GM18867 (cell line): Measurements from ENCODE around the gene SIAE.

Experiments
- ATAC-seq: cut with Tn5 transposase; IDR thresholded peaks from one replicate; pipeline ENCODE4 v1.9.1; 2021; ENCODE audit warnings: mild to moderate bottlenecking, moderate library complexity; ENCODE audit not compliant: unreplicated experiment

SIAE gene

DNA sequence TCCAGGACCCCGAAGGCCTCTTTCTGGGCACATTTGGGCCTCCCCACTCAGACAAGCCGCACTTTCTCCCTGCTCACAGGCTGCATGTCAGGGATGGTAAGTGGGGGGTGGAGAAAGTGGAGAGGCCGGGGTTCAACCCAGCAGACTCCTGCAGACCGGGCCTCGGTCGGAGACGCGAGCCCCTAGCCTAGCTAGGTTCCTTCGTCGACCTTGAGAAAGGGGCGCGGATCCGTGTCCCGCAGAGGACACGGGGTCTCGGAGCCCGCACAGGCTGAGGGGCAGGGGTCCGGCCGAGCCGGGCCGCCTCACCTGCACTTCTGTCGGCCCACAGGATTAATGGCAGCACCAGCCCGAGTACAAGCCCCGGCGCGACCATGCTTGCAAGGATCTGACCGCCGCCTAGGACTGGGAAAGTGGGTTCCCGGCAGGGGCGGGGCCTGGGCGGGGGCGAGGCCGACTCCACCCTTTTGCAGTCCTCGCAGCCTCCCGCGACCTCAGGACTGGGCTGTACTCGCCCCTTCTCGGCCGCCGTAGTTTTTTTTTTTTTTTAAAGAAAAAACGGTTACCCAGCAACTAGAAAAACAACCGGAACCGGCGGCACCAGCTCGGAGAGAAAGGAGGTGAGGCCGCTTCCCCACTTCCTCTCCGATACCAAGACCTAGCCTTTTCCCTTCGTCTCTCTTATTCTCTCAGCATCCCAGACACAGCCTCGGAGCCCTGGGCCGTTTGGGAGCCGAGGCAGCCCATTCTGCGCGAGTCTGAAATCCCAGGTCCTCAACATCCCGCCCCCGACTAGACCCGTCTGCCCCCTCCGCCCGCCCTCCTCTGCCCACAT is at the start of gene SIAE, which contains the start of gene SPA17:
Gene SIAE, minus strand, starts transcription at position 407 of the 835 bp plus-strand sequence. Its CDS starts 31 bp downstream, at position 376.
Gene SPA17, plus strand, starts transcription at position 572 of the 835 bp plus-strand sequence. CDS start 1,361 bp downstream, outside the sequence.
- peak; percentile 87 for ATAC-seq

GRCh38 chr11:124722176-124722575 is 48.6 kb upstream of the SIAE start:
- no peak for ATAC-seq

DNA sequence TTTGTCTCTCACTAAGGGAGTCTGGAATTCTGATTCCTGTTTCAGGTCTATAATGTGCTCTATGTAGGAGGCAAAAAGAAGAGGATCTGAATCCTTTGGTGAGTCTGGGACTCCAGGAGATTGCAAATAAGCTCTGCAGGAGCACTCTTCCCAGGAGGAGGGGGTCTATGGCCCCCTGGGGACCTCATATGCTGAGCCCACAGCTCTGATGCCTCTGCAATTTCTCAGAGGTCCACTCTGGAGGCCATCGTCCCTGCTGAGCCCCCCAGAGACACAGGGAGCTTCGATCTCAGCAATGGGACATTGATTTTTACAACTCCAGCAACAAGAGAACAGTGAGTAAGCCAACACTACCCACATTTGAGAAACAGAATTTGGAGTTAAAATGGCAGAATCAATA is 46.0 kb upstream of the SIAE start:
- no peak for ATAC-seq

DNA sequence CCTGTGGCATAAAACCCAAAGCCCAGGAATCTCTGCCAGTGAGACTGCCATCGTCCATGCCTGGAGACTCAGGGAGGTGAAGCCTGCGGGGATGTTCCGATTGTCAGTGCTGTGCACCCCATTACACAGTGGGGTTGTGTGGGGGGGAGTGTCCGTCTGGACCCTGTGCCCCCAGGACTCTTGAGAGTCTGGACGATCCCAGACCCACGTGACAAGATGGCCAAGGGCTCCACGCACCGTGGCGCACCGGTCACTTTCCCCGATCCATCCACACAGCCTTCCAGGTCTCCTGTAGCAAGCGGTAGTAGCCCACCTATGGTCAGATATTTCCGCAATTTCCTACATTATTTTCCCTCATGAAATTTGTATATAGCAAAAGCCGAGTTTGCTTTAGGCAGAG is 45.3 kb upstream of the SIAE start:
- ATAC-seq: no peak

DNA sequence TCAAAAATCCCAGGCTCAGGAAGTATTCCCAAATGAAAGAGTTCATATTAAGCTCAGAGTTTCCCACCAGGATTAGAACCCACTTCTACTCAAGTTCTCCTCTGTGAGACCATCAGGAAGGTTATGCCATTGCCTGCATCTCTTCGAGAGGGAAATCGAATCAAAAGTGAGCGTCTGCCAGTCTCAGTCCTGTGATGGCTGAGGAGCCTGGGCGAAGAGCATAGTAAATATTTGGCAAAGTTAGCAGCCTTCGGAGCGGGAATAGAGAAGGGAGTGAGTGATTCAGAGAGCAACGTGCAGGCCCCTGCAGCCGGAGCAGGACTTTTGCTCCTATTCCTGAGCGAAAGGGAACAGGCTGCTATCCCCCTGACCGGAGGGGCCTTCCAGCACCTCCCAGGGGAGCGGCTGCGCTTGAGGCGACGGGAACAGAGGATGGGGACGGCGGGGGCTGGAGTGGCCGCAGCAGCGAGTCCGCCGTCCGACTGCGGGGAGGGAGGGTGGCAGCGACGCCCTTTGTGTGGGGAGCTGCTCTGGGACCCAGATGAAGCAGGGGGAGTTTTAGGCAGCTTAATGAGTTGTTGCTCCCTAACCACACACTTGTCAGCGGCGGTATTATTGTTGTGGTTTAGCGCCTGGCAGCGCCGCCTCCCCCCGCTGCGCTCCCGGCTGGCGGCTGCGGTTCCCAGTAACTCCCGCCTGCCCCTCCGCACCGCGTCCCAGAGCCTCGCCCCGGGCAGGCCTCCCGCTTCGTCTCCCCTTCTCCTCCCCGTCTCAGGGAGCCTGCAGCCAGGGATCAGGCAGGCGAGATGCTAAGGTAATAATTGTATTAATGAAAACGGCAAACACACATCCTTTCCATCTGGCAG is 44.5 kb upstream of the SIAE start:
- ATAC-seq: no peak

DNA sequence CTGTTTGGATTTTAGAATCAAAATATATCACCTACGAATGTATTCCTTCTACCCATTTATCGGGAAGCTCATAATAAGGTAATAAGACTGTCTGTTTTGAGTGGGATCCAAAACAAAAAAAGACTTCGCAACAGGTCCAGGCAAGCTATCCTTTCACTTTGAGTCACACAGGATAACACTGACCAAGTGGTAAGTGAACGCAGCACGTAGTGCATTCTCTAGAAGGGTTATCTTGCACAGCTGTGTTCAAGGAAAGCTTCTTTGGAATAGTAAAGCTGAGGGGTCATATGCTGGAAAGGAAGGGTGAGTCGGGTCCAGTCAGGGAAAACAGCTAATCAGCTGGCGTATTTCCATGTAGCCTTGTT is 43.9 kb upstream of the SIAE start:
- ATAC-seq: no peak

DNA sequence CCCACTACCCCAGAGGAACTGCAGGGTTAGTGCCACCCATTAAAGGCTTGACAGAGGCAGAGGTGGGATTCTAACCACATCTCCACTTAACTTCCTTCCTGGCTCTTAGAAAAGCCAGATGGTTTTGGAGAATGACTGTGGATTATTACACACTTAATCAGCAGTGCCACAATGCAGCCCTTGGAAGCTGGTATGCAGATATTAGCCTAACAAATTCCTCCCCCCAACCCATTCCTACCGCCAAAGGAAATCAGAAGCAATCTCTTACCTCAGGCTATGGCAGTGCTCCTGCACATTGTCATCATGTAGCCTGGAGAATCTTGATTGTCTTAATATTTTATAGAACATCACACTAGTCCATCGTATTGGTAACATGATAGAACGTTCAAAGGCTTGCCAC is 43.1 kb upstream of the SIAE start:
- ATAC-seq: no peak

DNA sequence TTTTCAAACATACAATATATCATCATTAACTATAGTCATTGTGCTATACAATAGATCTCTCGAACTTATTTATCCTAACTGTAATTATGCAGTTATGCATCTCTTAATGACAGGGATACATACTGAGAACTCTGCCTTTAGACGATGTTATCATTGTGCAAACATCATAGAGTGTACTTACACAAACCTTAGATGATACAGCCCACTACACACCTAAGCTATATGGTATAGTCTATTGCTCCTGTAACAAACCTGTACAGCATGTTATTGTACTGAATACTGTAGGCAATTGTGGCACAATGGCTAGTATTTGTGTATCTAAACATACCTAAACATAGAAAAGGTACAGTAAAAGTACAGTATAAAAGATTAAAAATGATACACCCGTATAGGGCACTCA is 38.9 kb upstream of the SIAE start:
- ATAC-seq: no peak

DNA sequence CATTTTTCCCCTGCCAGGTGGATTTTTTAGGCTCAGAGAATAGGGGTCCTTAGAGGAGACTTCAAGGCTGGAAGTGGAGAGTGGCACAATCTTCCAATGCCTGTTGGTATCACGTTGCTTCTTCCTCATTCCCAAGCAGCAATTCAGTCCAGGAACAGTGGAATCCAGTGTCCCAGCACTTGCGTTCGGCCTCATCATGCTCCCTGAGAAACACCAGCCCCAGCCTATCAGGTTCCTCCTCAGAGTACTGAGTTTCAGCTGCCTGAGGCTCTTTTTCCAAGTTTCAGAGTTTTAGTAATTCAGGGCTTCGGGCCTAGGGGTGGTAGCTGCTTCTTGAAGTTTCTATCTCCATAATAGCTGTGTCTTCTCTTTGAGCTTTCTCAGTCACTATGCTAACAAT is 34.3 kb upstream of the SIAE start:
- no peak for ATAC-seq

- no peak for ATAC-seq
These were observed 26.5 kb upstream of the SIAE start for GRCh38 chr11:124700028-124700427.

- no peak for ATAC-seq
These were observed 26.0 kb upstream of the SIAE start for GRCh38 chr11:124699547-124699946.

DNA sequence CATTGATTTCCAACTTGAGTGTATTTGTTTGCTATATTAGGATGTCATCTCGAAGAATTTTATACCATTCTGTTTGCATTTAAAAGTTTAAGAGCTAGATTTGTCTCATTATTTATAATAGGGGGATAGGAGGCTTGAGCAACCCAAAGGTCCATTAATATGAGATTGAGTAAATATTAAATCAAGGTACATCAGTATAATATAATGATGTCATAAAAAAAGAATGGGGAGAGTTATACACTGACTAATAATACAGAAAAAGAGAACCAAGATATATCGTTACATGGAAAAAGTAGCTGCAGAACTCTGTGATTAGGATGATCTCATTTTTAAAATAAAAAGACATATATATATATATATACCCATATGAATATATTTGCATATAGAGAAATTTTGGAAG is 19.6 kb upstream of the SIAE start:
- ATAC-seq: no peak

- no peak for ATAC-seq
These were observed 8.9 kb upstream of the SIAE start for GRCh38 chr11:124682443-124682842.

DNA sequence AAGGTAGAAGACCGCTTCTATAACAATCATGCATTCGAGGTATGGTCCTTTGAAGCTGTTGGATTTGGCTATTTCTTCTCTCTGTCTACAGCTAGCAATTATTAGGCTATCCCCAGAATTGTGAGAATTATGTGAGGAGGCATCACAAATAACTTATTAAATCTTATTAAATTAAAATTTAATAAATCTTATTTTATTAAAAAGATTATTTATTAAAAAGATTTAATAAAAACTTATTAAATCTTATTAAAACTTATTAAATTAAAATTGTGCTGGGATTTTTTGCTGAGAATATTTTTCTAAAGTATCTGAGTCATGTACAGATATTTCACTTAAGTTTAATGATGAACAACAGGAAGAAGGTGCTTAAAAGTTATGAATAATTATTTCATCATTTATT is 7.9 kb upstream of the SIAE start:
- no peak for ATAC-seq

DNA sequence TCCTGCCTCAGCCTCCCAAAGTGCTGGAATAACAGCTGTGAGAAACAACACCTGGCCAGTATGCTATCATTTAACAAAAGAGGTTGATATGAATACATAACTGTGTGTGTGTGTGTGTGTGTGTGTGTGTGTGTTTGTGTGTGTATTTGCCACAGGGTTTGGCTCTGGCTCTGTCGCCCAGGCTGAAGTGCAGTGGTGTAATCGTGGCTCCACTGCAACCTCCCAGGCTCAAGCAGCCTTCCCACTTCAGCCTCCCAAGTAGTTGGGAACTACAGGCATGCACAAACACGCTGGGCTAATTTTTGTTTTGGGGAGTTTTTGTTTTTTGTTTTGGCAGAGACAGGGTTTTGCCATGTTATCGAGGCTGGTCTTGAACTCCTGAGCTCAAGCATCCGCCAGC is 4.9 kb upstream of the SIAE start:
- ATAC-seq: no peak

- no peak for ATAC-seq
These were observed 2.8 kb upstream of the SIAE start for GRCh38 chr11:124676386-124676785.

- ATAC-seq: no peak
These were observed 1.0 kb upstream of the SIAE start for GRCh38 chr11:124674571-124674970.

DNA sequence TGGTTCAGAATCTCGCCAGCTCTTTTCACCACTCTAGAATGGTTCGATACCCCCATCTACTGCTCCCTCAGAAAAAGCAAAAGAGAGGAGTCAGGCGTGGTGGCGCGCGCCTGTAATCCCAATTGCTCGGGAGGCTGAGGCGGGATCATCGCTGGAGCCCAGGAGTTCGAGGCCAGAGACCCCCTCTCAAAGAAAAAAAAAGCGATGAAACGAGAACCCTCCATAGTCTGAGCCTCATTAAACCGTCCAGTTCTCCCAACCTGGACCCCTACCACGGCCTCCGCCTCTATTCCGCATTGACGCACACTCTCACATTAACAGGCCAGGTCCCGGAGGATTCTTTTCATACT is 604 bp upstream of the SIAE start:
- no peak for ATAC-seq

DNA sequence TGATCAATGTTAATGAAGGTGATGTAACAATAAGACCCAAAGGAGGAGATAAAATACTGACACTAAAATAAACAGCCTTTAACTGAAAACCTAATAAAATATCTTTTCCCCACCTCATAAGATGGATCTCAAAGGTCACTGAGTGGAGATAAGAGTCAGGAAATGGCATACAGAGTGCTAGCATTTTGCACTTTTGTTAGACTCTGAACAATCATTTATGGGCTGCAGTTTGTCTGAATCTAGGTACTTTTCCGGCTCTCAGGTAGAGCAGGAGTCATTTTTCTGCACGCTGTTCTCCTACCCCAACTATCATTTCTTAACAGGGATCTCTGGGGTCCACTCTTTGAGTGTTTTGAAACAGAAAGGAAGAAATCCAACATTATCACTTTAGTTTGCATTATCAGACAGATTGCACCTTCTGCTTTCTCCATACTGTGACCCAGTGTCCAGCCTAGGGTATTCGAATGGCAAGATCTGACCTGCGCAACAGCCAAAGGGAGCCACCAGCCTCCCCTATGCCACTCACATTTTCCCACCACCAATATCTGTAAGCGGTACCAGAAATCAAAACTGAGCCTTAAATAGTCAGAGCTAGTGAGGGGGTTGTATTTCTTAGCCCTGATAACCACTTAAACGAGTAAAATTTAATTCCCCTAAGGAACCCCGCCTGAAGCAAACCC is 863 bp downstream of the SIAE start:
- ATAC-seq: no peak

DNA sequence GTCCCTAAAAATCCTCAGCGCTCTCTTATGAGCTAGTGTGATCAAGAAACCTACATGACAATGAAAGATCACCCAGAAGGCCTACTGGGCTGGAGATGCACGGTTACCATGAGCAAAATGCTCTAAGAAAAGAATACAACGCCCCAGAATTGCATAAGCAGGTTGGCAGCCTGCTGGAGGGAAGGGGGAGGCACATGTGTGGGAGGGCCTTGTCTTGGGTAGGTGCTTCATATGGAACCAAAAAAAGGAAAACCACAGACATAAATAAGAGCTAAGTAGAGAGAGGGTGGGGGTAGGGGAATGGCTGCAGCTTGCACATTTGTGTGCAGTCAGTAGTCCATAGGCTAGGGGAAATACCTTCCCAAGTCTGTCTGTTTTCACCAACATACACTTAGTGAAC is 2.8 kb downstream of the SIAE start:
- ATAC-seq: no peak

- ATAC-seq: peak; percentile 38
These were observed 4.3 kb downstream of the SIAE start for GRCh38 chr11:124669193-124669592.

DNA sequence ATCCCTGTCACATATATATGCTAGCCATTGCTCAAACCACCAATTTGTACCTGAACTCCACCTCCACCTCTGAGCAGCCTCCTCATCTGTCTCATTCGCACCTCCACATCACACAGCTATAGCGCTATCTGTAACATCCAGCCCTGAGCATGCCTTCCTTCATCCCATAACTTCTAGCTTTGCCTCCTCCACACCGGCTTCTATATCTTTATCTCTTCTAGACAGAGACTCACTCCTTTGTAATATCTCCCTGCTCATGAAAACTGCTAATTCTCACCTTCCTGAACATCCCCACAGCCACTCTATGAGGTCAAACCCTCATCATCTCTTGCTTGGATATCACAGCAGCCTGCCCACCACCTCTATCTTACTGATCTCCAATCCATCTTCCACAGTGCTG is 5.9 kb downstream of the SIAE start:
- ATAC-seq: no peak
